HFF-Myc (cell line): ENCODE measurements around the gene VEGFB.

ENCODE experiments used
- DNase-seq: peaks from one replicate; pipeline ENCODE4 v3.0.0-alpha.2; 2011; ENCODE audit warnings: low read depth; ENCODE audit errors: extremely low read depth
- H3K4me3 ChIP-seq: replicated peaks from 2 replicates; pipeline ENCODE4 v1.5.1; 2011; ENCODE audit warnings: low read depth, mild to moderate bottlenecking, control low read depth, low read length
- CTCF ChIP-seq: IDR thresholded peaks from 2 replicates; pipeline ENCODE4 v1.5.1; 2012; ENCODE audit warnings: mild to moderate bottlenecking, low read depth, low read length, control low read depth; ENCODE audit errors: missing control alignments

The VEGFB gene

DNA sequence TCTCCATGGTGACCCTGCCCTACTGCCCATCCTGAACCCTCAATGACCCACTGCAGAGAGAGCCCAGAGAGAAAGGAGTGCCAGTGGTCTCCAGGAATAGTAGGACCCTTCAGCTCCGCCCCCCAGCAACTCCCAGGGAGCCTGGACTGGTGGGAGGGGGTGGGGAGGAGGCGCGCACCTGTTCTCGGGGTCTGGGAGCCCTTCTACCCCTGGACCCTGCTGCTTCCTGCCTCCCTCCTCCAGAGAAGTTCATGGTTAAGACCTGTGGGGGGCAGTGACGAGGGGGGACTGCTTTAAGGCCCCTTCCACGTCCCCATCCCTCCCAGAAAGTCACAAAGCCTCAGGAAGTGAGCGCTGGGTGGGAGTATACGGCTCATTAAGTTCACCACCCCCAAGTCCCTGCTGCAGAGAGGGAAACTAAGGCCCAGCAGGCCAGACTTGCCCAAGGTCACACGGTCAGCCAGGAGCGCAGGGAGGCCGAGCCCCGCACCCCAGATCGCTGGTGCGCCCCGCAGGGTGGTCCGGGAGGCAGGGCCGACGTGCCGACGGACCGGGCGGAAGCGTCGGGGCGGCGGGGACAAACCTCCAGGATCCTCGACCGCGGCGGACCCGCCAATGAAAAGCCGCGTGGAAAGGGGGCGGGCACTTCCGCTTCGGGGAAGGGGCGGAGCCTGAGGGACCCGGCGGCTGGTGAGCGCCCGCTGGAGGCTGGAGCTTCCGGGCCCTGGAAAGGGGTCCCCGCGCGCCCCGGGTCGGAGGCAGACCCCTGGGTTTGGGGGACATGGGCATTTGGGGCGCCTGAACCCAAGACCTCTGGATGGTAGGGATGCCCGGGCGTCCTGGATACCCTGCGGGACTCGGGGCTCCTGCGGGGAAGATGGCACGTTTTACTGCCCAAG is 8.5 kb upstream of the VEGFB start, which contains the start of the genes NUDT22 and TRPT1:
Gene NUDT22 (plus strand): TSS at position 667 of the 899 bp plus-strand sequence. CDS start 379 bp downstream, outside the sequence.
Gene TRPT1 (minus strand): TSS at position 579 of the 899 bp plus-strand sequence. CDS start 326 bp downstream, at position 253.
- DNase-seq: no peak
- no peak for TF ChIP-seq CTCF
- peak within 1 kb of the TSS; percentile 84 for H3K4me3 ChIP-seq

- DNase-seq: no peak
- H3K4me3 ChIP-seq: peak overlapping the region; percentile 84
- TF ChIP-seq CTCF: no peak
Measured at GRCh38 chr11:64226507-64227051, 7.8 kb upstream of the VEGFB start.

DNA sequence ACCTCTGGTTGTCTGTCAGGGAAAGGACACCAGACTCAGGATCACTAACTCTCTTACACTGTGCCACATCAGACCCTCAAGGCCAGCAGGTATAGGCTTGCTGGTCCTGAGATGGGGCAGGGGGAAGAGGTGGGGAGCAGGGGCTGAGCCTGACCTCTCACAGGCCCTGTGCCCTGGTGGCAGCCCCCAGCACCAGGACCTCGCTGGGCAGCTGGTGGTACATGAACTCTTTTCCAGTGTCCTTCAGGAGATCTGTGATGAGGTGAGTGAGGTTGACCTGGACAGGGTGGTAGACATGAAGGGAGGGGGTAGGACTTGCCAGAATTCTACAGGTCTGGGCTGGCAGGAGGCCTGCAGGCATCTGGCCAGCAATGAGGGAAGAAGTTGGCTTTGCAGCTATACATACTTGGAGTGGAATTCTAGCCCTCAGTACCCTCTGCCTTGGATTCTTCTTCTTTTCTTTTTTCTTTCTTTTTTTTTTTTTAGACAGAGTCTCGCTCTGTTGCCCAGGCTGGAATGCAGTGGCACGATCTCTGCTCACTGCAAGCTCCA is 6.9 kb upstream of the VEGFB start:
- no peak for TF ChIP-seq CTCF
- no peak for DNase-seq
- peak overlapping the region; percentile 84 for H3K4me3 ChIP-seq

GRCh38 chr11:64229090-64229743 is 5.2 kb upstream of the VEGFB start:
- no peak for TF ChIP-seq CTCF
- peak overlapping the region; percentile 59; the same call in 1 of the 2 replicates for H3K4me3 ChIP-seq
- no peak for DNase-seq

GRCh38 chr11:64229744-64230170 is 4.6 kb upstream of the VEGFB start:
- H3K4me3 ChIP-seq: peak overlapping the region; percentile 59
- no peak for DNase-seq
- TF ChIP-seq CTCF: no peak

DNA sequence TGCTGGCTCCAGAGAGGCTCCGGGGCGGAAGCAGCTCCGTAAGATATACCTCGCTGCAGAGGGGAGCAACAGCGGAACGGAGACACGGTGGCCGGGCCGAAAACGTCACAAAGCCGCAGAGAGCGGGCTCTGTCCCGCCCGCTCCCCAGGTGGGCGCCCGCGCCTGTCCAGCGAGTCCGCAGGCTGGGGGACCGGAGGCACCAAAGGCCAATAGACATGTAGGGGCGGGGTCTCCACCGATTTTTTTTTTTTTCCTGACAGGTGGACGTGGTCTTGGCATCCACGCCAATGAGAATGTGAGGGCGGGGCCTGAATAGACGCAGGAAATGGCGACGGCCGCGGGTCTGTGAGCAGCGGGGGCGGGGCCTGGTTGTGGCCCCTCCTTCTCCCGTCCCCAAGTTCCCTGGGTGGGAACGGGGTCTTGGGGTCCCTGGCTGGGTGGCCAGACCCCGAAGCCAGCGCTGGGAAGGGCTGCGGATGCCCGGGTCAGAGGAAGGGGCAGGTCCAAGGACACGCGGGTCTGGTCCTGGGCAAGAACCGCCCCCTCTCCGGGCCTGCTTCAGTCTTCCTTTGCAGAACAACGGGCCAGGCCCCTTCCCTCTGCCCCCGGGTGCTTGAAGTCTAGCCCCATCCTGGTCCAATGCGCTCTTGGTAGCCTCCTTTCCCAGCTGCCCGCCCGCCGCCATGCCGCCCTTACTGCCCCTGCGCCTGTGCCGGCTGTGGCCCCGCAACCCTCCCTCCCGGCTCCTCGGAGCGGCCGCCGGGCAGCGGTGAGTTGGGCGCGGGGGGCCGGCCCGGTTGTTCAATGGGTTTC is 4.0 kb upstream of the VEGFB start, which contains the start of gene DNAJC4:
Gene DNAJC4 (plus strand): TSS at position 378 of the 814 bp plus-strand sequence. CDS start 307 bp downstream, at position 685.
- DNase-seq: no peak
- H3K4me3 ChIP-seq: peak within 1 kb of the TSS; percentile 59
- TF ChIP-seq CTCF: no peak
